ENCODE measurements around the gene SLC22A23. TPM values are rescaled to one million over a fixed set of nuclear protein-coding genes. Genes with fewer than 3 reads are reported as not detected.

The SLC22A23 gene
- total RNA-seq, 1 donor from 2014 or later = 0.52 TPM

DNA sequence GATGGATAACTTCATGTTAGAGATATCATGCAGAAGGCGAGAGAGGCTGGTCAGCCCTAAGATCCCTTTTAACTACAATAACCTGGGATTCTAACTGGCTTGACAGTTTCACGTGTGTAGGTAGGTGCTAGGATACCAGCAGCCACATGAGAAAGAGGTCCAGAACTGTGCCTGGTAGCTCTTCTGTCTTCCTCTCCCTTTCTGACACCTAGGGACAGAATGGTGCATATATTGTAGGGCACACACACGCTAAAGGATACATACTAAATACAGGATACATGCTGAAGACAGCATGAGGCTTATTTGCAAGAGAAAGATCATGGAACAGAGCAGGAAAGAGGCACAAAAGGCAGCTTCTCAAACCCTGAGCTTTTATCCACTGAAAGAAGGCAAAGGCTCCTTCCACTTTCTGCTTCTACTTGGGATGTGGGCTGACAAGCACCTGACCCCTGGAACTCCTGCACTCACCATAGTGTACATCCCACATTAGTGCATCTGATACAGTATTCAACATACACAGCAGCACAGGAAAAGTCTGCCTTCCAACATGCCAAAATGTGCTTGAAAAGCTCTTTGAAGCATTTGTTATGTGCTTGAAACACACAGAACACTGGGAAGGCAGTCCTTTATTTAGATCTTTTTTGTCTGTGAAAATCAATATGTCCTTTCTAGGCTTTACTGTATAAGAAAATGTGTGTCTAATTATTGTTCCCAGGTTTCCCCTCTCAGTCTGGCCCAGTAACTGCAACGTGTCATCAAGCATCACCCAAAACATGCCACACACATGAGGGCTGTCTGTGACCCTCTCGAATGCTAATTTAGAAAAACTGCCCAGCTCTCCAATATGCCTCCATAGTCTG lies 3.2 kb downstream of the SLC22A23 start:
- DNase-seq (ENCODE audit: low read depth) = no peak
- no peak overlapping the region for H3K4me3 ChIP-seq (ENCODE audit: low read depth, low read length)
- TF ChIP-seq, protein P1, sequence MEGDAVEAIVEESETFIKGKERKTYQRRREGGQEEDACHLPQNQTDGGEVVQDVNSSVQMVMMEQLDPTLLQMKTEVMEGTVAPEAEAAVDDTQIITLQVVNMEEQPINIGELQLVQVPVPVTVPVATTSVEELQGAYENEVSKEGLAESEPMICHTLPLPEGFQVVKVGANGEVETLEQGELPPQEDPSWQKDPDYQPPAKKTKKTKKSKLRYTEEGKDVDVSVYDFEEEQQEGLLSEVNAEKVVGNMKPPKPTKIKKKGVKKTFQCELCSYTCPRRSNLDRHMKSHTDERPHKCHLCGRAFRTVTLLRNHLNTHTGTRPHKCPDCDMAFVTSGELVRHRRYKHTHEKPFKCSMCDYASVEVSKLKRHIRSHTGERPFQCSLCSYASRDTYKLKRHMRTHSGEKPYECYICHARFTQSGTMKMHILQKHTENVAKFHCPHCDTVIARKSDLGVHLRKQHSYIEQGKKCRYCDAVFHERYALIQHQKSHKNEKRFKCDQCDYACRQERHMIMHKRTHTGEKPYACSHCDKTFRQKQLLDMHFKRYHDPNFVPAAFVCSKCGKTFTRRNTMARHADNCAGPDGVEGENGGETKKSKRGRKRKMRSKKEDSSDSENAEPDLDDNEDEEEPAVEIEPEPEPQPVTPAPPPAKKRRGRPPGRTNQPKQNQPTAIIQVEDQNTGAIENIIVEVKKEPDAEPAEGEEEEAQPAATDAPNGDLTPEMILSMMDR (conservative IDR thresholded peaks at IDR 0.05; ENCODE audit: low read depth, low read length) = no peak

DNA sequence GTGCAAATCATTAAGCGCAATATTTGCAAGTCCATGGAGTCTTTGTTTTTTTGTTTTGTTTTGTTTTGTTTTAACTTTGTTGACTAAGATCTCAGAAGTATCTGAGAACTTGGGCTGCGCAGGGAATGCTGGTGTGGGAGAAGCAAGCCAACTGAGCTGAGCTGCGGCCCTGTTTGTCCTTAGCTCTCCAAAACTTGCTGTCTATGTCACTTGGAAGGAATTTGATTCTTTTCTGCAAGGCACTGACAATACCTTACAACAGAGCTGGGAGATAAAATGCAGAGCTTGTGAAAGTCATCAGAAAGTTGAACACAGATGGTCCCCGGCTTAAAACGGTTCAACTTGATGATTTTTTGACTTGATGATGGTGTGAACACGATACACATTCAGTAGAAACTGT lies 5.4 kb downstream of the SLC22A23 start:
- DNase-seq (ENCODE audit: low read depth) = no peak
- TF ChIP-seq, protein P1 (conservative IDR thresholded peaks at IDR 0.05; ENCODE audit: low read depth, low read length) = no peak
- H3K4me3 ChIP-seq (ENCODE audit: low read depth, low read length) = no peak overlapping the region

DNA sequence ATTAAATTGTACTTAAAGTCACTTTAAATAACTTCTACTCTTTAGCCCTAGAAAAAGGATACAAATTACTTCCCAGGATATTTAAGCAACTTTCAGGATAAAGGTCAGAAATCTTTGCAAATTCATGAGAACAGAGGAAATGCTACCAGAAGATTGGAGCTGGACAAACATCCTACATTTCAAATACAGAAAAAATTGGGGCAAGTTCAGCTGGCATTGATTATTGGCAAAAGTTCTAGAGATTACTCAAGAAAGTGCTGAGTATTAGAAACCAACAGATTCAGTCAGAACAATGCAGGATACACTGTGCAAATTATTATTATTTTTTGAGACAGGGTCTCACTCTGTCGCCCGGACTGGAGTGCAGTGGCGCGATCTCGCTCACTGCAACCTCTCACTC lies 6.0 kb downstream of the SLC22A23 start:
- no peak overlapping the region for H3K4me3 ChIP-seq (ENCODE audit: low read depth, low read length)
- TF ChIP-seq, protein P1 (conservative IDR thresholded peaks at IDR 0.05; ENCODE audit: low read depth, low read length) = no peak
- no peak for DNase-seq (ENCODE audit: low read depth)

GRCh38 chr6:3449750-3450305 lies 7.0 kb downstream of the SLC22A23 start:
- no peak for DNase-seq (ENCODE audit: low read depth)
- no peak overlapping the region for H3K4me3 ChIP-seq (ENCODE audit: low read depth, low read length)
- TF ChIP-seq, protein P1 (conservative IDR thresholded peaks at IDR 0.05; ENCODE audit: low read depth, low read length) = no peak

DNA sequence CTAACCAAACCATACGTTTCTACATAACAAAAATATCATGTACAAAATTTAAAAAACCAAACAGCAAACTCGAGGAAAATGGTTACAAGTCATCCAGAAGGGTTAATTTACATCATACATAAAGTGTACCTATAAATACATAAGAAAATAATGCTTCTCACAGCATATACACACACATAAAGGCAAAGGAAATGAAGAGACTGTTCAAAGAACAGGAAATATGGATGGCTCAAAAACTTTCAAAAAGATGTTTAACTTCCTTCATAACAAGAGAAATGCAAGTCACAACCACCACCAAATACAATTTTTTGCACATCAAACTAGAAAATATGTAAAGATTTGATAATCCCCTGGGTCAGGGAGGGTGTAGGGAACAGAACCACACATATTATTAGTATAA lies 7.5 kb downstream of the SLC22A23 start:
- TF ChIP-seq, protein P1 (conservative IDR thresholded peaks at IDR 0.05; ENCODE audit: low read depth, low read length) = no peak

GRCh38 chr6:3447005-3447404 lies 9.8 kb downstream of the SLC22A23 start:
- no peak for DNase-seq (ENCODE audit: low read depth)
- H3K4me3 ChIP-seq (ENCODE audit: low read depth, low read length) = no peak overlapping the region
- TF ChIP-seq, protein P1 (conservative IDR thresholded peaks at IDR 0.05; ENCODE audit: low read depth, low read length) = no peak

More for the DNA sequence above, 7.5 kb downstream of the SLC22A23 start:
- no peak for DNase-seq (ENCODE audit: low read depth)
- H3K4me3 ChIP-seq (ENCODE audit: low read depth, low read length) = no peak overlapping the region
